Left ventricle myocardium superior (tissue), 1 donor: ENCODE results near the gene RPL28. TPM values are rescaled to one million over a fixed set of nuclear protein-coding genes. Genes with fewer than 3 reads are reported as not detected.
"Not testable (repeated sequence)": the region's sequence is repeated elsewhere in the genome, so short reads cannot be mapped to it uniquely, and the experiment has no call there.

Experiments used
- ATAC-seq: fragments of 200-7000 bp; cut with Tn5 transposase; one replicate; pipeline ENCODE4 v1.9.1; 2020; ENCODE audit warnings: mild to moderate bottlenecking, moderate library complexity
- DNase-seq: peaks from one replicate; pipeline ENCODE4 v3.0.0-alpha.2; 2020
- intact Hi-C: fragments of 100-400 bp; cut with micrococcal nuclease; formaldehyde crosslinking; loops from one replicate; pipeline ENCODE4 v1.11.0; 2022
- total RNA-seq: library from RNA; stranded (reverse); fragmentation: NEBNext Ultra II Directional; extraction: Animal tissue kit (Norgen Biotek cat#: 25700); gene quantifications from one replicate; pipeline ENCODE4 v1.2.1, GENCODE V29; 2021
- donor health status: DM: no; HTN: yes; CAD: no; lungs with severe emphysema.

RPL28 gene
- total RNA-seq, 1 donor from 2014 or later, result 557 TPM

- intact Hi-C loops, result no loop called here
- DNase-seq (no peak), ATAC-seq (no peak)
These were observed 2.2 kb downstream of the RPL28 start for GRCh38 chr19:55387736-55388497.

DNA sequence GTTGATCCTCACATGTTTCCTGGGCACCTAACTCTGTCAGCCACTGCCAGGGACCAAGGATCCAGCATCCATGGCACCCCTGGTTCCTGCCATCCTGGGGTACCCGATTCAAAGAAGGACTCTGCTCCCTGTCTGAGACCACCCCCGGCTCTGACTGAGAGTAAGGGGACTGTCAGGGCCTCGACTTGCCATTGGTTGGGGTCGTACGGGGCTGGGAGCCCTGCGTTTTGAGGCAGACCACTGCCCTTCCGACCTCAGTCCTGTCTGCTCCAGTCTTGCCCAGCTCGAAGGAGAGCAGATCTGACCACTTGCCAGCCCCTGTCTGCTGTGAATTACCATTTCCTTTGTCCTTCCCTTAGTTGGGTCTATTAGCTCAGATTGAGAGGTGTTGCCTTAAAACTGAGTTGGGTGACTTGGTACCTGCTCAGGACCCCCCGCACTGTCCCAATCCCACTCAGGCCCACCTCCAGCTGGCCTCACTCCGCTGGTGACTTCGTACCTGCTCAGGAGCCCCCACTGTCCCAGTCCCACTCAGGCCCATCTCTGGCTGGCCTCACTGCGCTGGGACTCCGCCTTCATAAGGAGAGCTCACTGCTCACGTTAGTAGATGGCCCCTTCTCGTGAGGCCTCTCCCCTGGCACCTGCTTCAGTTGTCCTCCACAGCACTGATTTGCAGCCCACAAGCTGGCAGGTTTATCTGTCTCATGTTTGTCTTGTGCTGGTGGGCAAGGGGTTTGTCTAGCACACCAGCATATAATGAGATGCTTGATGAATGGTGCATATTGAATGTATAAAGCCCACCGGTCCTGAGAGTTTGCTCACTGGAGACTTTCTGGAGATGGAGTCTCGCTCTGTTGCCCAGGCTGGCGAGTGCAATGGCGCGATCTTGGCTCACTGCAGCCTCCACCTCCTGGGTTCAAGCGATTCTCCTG, 3.9 kb downstream of the RPL28 start:
- intact Hi-C loops, result no loop called here
- no peak for ATAC-seq
- DNase-seq, result no peak

GRCh38 chr19:55390461-55390880, 4.7 kb downstream of the RPL28 start:
- intact Hi-C loops, result no loop called here
- DNase-seq (no peak), ATAC-seq (no peak)

DNA sequence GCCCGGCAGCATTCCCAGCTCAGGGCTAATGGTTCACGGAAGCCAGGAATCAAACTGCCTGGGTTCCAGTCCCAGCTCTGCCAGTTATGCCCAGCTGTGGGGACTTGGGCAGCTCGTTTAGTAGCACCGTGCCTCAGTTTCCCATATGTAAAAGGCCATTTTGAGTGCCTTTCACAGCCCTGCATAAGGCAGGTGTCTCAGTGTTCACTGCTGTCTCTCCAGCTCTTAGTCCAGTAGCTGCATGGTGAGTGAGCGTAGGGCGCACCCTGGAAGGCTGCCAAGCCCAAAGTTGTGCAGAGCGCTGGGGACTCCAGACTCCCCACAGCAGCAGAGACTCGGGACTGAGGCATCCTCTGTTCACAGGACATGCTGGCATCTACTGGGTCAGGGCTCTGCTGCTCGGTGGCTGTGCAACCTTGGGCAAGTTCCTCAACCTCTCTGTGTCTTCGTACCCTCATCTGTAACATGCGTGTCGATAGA, 5.5 kb downstream of the RPL28 start:
- intact Hi-C loops, result no loop called here
- no peak for ATAC-seq
- DNase-seq, result no peak

DNA sequence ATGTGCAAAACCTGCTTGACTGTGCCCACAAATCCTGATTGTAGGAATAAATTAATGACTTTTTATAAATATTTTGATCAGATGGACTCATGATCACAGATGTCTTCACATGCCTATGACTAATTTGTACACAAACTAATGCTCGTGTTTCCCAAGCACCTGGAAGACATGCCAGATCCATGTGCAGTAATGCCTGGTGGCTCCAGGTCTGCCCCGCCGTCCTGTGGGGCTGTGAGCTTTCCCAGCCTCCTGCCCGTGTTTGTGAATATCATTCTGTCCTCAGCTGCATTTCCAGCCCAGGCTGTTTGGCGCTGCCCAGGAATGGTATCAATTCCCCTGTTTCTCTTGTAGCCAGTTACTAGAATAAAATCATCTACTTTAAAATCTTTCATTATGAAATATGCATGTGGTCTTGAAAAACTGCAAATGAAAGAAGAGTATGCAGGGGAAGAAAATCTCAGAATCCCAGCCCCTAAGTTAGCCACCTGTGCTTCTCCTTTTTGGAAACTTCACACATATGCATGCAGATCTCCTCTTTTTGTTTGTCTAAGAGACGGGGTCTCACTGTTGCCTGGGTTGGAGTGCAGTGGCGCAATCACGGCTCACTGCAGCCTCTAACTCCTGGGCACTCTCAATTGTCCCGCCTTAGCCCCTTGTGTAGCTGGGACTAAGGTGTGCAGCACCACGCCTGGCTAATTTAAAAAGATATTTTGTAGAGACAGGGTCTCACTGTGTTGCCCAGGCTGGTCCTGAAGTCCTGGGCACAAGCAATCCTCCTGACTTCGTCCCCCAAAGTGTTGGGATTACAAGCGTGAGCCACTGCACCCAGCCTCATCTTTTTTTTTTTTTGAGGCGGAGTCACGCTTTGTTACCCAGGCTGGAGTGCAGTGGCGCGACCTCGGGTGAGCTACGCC, 6.2 kb downstream of the RPL28 start:
- ATAC-seq (no peak), DNase-seq (no peak)
- intact Hi-C loops, result no loop called here

GRCh38 chr19:55392820-55393761, 7.4 kb downstream of the RPL28 start:
- ATAC-seq (no peak), DNase-seq (no peak)
- intact Hi-C loops, result no loop called here

- ATAC-seq, result no peak
- DNase-seq, result no peak
- intact Hi-C loops, result no loop called here
These were observed 12.6 kb downstream of the RPL28 start for GRCh38 chr19:55398200-55398925.

DNA sequence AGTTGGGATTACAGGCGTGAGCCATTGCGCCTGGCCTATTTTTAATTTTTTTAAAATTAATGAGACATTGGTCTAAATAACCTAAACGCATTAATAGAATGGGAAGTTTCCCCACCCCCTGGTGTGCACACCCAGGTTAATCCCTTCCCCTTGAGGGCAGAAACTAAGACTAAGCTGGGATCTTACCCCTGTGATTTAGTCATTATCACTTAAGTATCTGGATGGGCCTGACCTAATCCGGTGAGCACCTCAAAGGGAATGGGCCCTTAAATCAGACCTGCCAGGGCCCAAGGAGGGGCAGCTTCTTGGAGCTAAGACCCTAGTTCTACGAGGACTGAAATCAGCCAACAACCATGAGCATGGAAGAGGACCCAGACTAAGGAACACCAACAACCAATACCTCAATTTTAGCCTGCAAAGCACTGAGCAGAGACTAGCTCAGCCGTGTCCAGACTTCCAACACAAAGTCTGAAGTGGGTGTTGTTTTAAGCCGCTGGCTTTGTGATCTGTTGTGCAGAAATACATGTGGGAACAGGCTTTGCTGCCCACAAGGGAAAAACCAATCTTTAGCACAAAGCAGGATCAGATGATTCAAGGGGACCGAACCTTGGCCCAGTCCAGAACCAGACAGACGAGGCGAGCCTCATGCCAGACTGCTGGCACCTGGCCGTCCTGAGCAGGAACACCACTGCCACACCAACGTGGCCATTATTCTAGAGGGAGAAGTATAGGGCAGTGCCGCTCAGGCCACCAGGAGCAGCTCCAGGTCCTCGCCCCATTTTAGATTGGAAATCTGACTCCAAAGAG, 14.8 kb downstream of the RPL28 start:
- intact Hi-C loops, result no loop called here
- ATAC-seq (no peak), DNase-seq (no peak)

DNA sequence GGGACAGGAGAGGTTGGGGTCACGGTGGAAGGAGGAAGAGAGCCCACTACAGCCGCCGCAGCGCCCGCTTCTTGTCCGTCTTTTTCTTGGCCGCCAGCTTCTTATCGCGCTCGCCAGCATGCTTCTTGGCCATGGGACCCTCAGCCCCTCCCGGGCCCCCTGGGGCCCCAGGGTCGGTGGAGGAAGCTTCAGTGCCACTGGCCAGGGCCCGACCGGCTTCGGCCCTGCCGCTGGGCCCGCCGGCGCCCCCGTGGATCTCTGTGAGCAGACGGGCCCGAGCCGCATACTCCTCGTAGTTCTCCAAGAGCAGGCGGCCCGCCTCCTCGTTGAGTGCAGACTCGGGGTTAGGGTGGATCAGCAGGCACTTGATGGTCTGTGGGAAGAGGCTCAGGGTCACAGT, 15.7 kb downstream of the RPL28 start:
- intact Hi-C loops, ATAC-seq: not testable (repeated sequence)

DNA sequence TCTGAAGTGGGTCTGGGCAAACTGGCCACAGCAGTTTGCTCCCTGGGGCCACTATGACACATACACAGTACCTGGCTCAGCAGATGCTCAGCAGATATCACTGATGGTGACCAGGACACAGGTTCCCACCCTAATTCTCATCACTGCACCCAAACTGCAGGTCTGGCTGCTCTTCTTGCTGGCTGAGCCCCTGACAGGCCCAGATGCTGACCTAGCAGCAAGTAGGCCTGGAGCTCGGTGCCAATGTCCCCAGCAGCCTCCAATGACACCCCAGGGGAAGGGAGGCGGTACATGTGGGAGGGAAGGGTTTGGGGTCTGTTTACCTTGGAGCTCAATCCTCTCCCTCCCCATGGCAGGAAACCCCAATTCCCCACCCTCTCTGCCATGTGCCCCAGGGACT, 16.8 kb downstream of the RPL28 start:
- ATAC-seq, result no peak
- intact Hi-C loops, result no loop called here

More for the DNA sequence above, 15.7 kb downstream of the RPL28 start:
- DNase-seq, result not testable (repeated sequence)

GRCh38 chr19:55405638-55406037, 19.9 kb downstream of the RPL28 start:
- DNase-seq (no peak), ATAC-seq (no peak)
- intact Hi-C loops, result no loop called here

More for the DNA sequence above, 16.8 kb downstream of the RPL28 start:
- DNase-seq, result no peak

DNA sequence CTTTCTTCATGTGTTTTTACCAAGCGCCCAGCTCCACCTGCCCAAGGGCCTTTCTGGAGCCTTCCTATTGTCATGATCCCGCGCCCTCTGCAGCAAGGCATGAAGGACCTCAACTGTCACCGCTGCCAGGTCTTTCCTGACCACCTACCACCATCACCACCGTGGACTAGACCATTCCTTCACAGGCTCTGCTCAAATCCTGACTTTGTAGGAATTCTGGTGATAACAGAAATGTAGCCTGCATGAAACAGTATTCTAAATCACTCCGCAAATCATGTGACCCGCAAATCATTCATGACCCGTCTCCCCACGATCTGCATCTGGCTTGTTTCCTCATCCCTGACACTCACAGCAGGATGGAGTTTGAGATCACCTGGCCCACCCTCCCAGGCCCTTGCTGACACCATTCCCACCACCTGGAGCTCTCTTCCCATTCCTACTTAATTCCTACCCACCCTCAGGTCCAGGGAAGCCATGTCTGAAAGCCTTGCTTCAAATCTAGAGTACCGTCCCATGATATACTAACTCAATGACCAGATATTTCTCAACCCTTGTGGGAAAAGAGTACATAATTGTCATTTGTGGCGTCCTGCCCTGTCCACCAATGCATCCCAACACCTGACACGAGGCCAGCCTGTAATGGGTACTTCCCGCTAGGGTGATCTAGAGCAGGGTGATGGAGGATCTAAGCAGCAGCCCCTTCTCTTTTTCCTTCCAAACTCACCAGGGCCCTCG, 20.5 kb downstream of the RPL28 start:
- intact Hi-C loops, result no loop called here
- no peak for ATAC-seq
- DNase-seq, result no peak

DNA sequence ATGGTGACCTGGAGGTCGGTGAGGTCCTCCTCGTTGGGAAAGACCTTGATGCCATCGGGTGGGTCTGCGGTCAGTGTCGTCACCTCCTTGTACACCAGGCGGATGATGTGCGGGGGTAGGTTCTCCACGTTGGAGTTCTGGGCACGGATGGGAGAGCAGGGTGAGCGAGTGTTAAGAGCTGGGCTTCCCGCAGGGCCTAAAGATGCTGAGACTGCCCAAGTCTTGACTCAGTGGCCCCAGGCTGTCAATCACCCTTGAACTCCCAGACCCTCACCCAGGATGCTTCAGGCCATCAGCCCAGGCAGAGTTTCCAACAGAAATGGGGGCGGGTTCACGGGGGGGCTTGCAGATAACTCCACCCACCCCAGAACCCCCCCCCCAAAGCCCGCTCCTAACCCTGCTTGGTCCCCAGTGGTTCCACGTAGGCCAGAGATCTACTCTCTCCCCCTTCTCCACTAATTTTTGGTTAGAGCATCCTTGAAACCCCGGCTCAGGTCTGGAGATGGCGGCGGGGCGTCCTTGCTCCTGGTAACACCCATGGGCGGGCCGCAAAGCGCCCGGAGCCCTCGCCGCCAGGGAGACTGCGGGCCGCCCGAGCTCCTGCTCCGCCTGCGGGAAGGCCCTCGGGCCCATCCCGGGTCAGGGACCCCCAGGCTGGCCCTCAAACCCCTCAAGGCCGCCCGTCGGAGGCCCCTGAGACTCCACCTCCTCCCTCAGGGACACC, 21.3 kb downstream of the RPL28 start:
- DNase-seq, result no peak
- peak; percentile 2 for ATAC-seq
- intact Hi-C loops, result no loop called here

DNA sequence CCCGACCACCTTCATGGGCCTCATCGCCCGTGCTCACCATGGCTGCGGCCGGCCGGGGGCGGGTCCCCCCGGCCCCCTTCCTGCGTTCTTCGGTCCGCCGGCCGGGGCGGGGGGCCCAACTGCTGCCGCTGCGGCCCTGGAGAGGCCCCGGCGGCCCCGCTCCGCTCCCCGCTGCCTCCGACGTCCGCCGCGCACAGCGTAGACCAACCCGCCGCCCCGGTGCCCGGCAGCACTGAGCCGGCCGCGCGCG, 21.7 kb downstream of the RPL28 start, which contains the start of gene UBE2S:
Gene UBE2S, minus strand, starts transcription at position 239 of the 250 bp plus-strand sequence. Its CDS starts 199 bp downstream, at position 40.
- ATAC-seq, result not testable (repeated sequence)

DNA sequence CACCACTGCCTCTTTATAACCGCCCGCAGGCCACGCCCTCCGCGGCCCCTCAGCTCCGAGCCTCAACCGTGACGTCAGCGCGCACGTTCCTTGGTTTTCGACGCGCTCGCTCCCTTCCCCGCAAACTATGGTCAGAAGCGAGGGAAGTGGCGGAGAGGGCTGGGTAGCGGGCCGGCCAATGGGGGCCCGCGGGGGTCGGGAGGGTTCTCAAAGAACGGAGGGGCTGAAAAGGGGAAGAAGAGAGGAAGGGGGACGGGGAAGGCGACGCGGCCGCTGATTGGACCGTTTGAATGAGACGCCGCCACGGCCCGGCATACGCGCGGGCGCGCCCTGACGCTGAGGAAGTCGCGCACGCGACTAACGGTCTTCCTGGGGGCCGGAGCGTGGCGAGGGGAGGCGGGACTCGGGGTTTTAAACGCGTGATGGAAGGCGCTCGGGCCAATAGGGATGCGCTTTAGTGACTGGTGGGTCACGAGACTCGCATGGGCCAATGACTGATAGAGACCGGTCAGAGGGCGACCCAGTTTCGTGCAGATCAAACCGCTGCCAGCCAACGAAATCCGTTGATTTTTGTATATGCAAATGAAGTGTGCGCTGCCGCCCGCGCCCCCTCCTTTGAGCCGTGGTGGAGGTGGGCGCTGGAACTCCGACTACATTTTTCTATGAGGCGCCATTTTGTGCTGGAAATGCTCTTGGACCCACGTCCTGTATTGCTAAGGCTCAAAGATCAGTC, 22.2 kb downstream of the RPL28 start:
- DNase-seq (peak; percentile 99), ATAC-seq (peak; percentile 97)
- intact Hi-C loops, result no loop called here

More for the DNA sequence above, 21.7 kb downstream of the RPL28 start, which contains the start of gene UBE2S:
- intact Hi-C loops, DNase-seq: not testable (repeated sequence)
